Iris pigment epithelial cell (primary cell): Measurements from ENCODE around the gene SRRM5.
A peak's percentile ranks its signal among the peaks of the same experiment; 100 is the strongest.
"Not testable (repeated sequence)": the region's sequence is repeated elsewhere in the genome, so short reads cannot be mapped to it uniquely, and the experiment has no call there.

Source experiments
- DNase-seq: peaks from one replicate; pipeline ENCODE4 v3.0.0-alpha.2; 2011; ENCODE audit warnings: low read depth

SRRM5 gene

GRCh38 chr19:43611788-43612187 lies at the start of gene SRRM5:
Gene SRRM5, plus strand, starts transcription at chr19:43612088. Its CDS starts 34 bp downstream, at chr19:43612122.
- DNase-seq = no peak

- DNase-seq = no peak
Observed at GRCh38 chr19:43562226-43562697, 49.6 kb upstream of the SRRM5 start.

- peak; percentile 85 for DNase-seq
Observed at GRCh38 chr19:43562698-43563241, 49.1 kb upstream of the SRRM5 start.

DNA sequence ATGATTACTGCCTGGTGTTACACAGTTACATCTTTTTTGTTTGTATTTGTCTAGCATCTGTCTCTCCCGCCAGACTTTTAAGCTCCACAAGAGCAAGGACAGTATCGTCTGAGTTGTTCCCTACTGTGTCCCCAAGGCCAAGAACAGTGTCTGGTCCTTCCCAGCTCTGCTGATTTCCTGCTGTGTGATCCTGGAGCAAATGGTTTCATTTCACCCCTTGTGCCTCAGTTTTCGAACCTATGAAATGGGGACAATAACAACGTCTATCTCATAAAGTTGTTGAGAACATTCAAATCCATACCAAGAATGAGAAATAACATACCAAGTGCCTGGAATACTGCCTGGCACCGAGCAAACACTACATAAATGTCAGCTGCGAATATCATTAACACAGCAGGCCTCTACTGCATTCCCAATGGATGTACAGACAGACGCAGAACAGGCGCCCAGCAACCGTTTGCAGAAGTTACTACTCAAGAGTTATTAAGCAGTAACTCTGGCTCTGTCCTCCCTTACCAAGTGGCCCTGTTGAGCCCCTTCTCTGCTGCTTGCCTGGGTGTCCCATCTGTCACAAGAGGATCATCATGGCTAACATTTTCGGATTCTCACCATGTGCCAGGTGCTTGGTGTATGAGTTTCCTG lies 48.0 kb upstream of the SRRM5 start:
- no peak for DNase-seq

DNA sequence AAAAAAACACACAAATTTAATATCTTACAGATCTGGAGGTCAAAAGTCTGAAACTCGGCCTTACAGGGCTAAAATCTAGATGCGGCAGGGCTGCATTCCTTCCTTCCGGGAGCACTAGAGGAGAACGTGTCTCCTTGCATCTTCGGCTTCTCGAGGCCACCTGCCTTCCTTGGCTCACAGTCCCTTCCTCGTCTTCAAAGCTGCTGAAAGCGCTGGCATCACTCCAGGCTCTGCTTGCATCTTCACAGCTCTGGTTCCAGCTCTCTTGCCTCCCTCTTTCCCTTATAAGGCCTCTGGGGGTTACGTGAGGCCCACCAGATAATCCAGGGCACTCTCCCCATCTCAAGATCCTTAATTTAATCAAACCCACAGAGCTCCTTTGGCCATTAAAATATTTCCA lies 47.1 kb upstream of the SRRM5 start:
- no peak for DNase-seq

GRCh38 chr19:43569657-43570056 lies 42.2 kb upstream of the SRRM5 start:
- DNase-seq = no peak

DNA sequence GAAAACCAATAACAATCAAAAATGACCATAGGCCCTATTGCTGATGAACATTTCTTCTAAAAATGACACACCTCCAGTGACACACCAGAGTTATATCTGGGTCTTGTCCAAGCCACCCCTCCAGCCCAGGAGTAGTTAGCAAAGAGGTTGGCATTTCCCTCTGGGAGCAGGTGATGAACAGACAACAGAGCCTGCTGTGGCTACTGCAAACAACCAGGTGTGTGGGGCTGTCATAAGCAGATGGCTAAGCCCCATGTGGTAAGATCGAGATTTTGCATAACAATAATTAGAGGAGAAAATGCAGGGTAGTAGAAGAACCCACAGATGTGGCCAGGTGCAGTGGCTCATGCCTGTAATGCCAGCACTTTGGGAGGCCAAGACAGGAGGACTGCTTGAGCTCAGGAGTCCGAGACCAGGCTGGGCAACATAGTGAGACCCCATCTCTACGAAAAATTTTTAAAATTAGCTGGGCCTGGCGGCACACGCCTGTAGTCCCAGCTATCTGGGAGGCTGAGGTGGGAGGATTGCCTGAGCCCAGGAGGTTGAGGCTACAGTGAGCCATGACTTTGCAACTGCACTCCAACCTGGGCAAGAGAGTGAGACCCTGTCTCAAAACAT lies 41.6 kb upstream of the SRRM5 start:
- no peak for DNase-seq

- no peak for DNase-seq
Observed at GRCh38 chr19:43572171-43572588, 39.7 kb upstream of the SRRM5 start.

DNA sequence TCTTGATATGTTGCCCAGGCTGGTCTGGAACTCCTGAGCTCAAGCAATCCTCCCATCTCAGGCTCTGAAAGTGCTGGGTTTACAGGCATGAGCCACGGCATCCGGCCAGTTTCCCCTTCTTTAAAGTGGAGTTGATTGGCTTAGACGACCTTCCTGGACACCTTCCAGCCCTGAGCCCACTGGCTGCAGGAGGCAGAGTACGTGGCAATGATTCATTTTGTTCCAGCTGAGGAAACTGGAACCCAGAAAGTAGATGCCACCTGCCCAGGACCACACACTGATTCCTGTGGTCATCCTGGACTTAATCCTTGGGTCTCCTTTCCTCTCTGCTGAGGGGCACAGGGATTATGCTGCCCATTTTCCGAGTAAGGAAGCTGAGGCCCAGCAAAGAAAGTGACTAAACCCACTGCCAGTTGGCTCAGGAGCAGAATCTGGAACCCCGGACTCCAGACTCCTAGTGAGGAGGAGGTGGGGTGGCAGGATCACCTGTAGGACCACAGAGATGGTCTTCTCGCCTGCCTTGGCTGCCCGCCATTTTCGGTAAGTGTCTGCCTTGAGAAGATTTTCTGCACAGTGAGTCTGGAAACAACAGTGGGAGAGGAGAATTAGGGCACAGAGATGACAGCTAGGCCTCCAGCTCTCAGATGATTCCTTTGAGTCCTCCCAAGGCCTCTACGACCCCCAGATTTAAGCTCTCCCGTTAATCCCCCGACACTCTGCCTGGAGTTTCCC lies 37.3 kb upstream of the SRRM5 start:
- DNase-seq = peak; percentile 76

DNA sequence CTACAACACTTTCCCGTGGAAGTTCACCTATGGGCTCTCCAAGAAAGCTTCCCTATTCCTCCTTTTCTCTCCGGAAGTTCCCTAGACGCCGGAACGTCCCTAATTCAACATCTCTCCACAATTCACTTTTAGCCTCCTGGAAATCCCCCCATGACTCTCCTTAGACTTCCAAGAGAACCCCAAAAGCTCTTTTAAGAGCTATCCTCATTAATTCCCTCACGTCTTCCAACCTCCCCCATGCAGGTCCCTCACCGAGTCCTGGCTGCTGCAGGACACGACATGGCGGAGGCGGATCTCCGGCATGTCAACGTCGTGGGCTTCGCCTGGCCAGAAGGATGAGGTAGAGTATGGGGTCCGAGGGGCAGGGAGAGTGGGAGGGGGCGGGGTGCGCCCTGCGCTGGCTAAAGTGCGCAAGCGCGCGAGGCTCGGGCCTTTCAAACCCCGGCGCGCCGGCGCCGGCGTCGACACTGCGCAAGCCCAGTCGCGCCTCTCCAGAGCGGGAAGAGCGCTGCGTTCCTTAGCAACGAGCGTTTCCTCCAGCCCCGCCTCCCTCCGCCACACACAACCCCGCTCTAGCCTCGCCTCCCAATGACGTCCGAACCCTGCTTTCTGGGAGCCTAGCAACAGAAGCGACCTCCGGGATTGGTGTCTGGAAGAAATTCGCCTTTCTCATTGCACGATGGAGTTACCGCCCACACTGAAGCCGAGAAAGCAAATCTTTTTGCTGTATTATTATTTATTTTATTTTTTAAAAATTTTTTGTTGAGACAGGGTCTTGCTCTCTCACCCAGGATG lies 36.5 kb upstream of the SRRM5 start, which contains the start of the genes PINLYP and XRCC1:
PINLYP (plus strand) TSS at position 646 of the 795 bp plus-strand sequence. CDS start 1,391 bp downstream, outside the sequence.
XRCC1 (minus strand) TSS at position 372 of the 795 bp plus-strand sequence; CDS start at position 303, 69 bp downstream.
- DNase-seq = peak; percentile 99

DNA sequence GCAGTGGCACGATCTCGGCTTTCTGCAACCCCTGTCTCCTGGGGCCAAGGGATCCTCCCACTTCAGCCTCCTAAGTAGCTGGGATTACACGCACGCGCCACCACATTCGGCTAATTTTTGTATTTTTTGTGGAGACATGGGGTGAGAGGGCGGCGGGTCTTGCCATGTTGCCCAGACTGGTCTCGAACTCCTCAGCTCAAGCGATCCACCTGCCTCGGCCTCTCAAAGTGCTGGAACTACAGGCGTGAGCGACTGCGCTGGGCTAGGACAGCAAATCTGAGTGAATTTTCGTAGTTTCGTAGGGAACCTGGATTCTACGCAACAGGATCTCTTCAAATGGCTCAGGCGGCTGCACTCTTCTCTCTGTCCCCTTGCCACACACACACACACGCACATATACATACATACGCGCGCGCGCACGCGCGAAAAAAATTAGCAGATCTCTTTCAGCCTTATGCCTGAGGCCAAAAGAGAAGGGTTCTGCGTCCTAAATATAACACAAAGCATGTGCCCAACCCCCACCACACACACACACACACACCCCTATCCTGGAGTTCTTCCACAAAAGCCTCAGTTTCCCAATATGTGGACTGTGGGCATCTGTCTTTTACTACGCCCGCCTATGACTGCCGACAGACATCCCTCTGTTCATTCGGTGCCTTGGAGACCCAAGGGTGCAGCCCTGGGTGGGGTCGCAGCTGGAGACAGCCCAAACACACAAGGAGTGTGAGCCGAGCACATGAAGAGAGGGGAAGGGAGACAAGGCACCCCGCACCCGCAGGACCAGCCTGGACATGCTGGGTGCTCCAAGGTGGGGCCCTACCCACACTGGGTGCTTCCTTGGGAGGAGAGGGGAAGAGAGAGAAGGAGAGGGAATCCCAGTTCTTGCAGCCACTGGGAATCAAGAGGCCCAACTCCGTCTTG lies 35.7 kb upstream of the SRRM5 start:
- no peak for DNase-seq

DNA sequence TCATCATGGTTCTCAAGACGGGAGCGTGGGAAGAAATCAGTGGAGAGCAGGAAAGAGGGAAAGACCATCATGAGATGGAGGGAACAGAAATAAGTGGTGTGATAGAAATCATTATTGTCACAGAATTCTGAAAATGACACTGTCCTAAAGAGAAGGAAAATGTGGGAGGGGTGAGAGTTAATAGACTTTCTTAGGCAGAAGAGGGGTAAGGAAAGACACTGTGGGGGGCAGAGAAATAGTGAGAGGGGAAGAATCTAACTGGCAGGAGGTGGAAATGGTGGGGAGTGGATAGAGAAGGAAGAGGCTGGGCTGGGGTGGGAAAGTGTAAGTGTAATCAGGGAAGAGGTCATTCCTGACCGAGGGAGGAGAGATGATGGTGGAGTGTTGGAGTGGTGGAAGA lies 33.1 kb upstream of the SRRM5 start:
- no peak for DNase-seq

DNA sequence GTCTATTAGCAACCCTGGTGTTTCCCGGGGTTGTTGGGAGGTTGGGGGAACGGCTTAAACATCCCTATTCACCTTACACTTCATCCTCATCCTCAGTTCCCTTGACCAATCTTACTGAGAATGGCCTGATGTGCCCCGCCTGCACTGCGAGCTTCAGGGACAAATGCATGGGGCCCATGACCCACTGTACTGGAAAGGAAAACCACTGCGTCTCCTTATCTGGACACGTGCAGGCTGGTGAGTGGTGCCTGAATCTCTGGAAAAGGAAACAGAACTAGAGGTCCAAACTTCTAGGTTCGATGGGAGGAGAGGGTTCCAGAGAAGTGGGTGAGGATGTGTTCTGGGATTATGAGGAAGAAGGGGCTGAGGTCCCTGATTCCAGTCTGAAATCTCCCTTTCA lies 30.4 kb upstream of the SRRM5 start:
- DNase-seq = no peak

- no peak for DNase-seq
Observed at GRCh38 chr19:43582495-43582894, 29.4 kb upstream of the SRRM5 start.

DNA sequence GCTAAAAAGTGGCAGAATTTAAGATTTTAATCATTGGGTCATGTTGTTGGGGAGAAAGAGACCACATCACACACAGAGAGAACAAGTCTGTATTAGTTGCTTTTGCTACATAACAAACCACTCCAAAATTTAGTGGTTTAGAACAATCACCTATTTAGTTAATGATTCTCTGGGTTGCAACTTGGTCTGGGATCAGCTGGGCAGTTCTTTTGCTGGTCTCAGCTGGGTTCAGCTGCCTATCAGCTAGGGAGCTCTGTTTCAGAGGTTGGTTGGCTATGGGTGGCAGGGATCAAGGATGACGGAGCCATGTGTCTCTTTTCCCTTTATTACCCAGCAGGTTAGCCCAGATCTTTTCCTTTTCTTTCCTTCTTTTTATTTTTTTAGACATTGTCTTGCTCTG lies 27.4 kb upstream of the SRRM5 start:
- DNase-seq = no peak

DNA sequence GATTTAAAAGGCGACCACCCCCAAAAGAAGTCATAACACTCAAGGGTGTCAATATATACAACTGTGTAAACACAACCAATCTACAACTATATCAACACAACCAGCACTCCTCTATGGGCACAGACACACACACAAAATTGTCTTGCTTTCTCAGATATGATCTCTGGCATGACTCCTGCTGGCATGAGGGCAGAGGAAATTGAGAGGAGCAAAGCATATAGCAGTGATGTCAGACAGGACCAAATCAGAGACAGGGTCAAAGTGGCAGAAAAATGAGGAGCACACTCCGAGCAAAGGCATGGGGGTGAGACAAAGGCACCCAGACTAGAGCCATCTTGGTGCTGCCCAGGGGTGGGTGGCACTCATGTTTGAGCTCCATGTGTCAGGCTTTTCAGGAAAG lies 25.5 kb upstream of the SRRM5 start:
- DNase-seq = no peak

DNA sequence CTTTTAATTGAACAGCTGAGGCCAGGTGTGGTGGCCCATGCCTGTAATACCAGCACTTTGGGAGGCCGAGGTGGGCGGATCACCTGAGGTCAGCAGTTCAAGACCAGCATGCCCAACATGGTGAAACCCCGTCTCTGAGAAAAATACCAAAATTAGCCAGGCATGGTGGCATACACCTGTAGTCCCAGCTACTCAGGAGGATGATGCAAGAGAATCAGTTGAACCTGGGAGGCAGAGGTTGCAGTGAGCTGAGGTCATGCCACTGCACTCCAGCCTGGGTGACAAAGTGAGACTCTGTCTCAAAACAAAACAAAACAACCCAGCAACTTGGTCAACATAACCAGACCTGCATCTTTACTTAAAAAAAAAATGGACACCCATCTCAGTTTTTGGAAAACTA lies 24.9 kb upstream of the SRRM5 start:
- DNase-seq = not testable (repeated sequence)

GRCh38 chr19:43589277-43589676 lies 22.6 kb upstream of the SRRM5 start:
- DNase-seq = no peak

DNA sequence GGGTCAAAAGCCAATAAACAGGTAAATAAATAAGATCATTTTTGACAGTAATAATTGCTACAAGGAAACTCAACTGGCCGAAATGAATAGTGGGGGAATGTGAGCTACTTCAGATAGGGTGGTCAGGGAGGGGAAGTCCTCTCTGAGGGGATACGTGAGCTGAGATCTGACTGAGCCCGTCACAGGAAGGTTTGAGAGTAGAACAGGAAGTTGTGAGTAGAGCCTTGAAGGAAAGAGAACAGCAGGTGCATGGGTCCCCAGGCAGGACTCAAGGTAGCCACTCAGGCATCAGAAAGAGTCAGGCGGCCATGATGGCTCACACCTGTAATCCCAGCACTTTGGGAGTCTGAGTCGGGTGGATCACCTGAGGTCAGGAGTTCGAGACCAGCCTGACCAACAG lies 22.2 kb upstream of the SRRM5 start:
- no peak for DNase-seq

DNA sequence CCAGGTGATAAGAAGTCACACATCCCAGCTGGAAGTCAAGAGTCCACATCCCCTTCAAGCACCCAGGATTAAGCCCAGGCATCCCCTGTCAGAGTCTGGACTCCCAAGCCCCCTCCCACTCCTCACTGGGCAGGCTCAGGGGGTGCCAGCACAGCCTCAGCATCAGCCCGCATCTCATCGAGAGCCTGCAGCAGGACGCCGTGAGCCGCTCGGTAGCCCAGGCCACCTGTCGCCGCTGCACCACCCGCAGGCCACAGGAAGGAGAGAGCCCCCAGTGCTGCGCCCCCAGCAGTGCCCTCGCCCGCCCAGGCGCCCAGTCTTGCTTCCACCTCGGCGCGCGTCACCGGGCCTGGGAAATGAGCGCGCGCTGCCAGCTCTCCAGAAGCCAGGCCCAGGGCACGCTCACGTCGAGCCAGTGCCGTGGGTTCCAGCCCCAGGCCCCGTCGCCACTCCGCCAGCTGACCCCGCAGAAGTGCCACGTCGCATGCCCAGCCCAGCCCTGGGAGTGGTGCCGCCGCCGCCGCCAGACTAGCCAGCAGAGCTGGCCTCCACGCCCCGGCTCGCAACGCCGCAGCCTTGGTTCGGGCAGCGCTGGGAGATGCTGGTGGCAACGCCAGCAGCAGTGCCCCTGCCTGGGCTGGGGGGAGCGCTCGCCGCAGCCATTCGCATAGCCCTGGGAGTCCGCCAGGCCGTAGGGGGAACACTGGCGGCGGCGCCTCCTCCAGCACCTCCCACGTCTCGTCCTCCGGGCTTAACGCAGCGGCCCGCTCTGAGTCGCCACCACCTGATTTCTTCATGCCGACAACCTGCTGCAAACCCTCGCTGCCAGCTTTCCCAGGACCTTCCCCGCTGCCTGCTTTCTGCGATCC lies 19.8 kb upstream of the SRRM5 start:
- no peak for DNase-seq
